ENCODE results near the gene TMEM106C.

Gene TMEM106C

GRCh38 chr12:48000878-48001504 is 37.6 kb downstream of the TMEM106C start:
- no peak for DNase-seq

DNA sequence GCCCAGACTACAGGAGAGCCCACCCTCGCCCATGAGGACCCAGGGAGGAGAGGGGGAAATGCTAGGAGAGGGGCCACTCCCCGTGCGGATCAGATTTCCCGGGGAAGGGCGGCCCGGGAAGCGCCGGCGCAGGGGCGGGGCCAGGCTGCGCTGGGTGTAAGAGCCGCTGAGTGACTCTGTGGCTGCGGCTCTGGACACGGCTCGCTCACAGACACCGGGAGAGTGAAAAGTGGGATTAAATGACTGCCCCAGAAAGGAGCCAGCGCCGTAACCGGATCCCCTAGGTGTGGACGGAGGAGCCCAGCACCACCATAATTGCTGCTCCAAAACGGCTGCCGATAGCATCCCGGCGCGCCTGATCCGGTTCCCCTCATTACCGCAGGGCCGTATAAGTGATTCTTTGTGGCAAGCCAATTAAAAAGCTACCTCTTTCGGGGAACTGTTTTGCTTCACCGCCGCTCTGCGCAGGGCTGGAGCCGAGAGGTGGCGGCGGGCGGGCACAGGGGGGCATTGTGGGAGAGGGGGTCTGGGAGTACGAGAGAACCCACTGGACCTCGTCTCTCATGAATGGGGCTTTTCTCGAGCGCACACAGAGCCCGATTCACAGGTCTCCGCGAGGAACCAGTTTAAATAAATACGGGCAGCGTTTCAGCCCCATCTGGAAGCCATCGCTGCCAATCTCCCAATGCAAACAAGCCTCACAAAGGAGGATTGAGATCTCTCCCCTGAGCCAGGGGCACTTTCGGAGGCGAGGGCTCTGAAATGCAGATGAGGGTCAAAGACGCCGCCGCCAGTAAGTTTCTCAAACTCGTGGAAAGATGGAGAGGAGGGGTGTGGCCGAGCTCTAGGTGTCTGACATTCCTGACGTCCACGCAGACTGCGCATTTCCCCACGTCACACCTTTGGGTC is 38.4 kb downstream of the TMEM106C start:
- no peak for DNase-seq

- no peak for DNase-seq
Measured at GRCh38 chr12:48002414-48002730, 39.0 kb downstream of the TMEM106C start.

- DNase-seq = no peak
Measured at GRCh38 chr12:48002773-48003218, 39.4 kb downstream of the TMEM106C start.

GRCh38 chr12:48003226-48004052 is 40.0 kb downstream of the TMEM106C start:
- DNase-seq = no peak

DNA sequence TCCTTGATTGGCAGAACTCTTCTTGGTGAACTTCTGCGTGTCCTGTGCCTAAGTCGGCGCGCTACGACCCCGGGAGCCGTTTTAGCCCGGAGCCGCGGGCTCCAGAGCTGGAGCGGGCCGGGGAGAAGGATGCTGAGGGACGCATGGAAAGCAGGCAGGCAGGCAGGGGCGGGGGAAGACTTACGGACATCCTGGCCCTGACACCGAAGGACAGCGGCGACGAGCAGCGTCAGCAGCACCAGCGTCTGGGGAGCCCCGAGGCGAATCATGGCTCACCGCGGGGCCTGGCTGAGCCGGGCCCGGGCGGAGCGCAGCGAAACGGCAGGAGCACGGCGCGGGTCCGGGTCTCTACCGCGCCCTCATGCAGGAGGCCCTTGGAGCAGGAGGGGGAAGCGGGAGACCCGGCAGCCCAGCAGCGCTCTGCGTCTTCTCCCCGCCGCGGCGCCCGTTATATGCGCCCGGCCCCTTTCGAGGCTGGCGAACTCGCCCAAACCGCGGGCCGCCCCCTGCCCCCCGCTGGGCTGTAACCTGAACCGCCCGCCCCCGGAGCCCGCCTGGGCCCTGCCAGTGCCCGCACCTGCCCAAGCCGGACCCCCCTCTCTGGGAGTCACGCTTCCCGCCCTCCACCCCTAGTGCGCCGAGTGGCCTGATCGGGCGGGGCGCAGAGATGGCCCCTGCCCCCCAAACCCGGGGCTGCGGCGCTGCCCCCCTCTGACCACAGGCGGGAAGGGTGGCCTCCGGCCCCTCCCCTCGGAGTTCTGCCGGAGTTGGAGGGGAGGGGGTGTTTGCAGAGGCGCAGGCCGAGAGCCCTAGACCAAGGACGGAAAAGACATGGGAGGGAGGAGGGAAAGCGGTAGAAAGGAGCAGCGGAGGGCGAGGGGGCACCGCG is 40.9 kb downstream of the TMEM106C start, which contains the start of gene COL2A1:
Gene COL2A1 (minus strand): TSS at position 424 of the 889 bp plus-strand sequence. CDS start 155 bp downstream, at position 269.
- peak in 1 of 2 donors; percentile 39 for DNase-seq

DNA sequence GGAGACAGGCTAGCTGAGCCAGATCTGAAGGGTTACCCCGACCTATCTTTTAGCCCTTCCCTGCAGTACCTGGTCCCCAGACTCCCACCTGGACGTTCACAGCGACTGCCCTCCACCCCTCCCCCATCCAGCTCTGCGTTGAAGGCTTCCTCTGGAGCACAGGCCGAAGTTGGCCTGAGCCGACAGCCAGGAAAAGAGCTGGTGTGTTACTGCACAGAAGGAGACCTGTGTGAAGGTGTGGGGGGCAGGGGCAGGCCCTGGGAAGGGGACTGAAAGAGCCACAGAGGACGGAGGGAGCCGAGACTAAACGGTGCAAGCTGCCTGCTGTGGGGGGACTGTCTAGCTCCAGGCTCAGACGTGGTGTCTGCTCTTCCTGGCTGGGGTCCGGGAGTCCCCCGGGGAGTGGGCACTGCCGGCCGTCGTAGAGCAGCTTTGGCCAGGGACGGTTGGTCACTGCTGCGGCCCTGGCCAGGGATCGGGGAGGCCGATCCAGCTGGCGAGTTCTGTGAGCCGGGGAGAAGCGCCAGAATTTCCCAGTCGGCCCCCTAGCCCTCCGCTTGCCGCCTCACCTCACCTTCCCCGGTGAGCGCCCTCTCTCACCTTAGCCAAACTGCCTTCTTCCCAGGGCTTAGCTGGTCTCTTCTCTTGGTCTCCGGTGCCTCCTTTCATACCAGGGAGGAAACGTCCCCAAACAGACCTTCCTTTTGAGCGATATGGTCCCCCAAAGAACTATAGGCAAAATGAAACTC is 41.8 kb downstream of the TMEM106C start:
- DNase-seq = no peak

- no peak for DNase-seq
Measured at GRCh38 chr12:48005750-48006021, 42.3 kb downstream of the TMEM106C start.

- no peak for DNase-seq
Measured at GRCh38 chr12:48007206-48007605, 43.8 kb downstream of the TMEM106C start.

DNA sequence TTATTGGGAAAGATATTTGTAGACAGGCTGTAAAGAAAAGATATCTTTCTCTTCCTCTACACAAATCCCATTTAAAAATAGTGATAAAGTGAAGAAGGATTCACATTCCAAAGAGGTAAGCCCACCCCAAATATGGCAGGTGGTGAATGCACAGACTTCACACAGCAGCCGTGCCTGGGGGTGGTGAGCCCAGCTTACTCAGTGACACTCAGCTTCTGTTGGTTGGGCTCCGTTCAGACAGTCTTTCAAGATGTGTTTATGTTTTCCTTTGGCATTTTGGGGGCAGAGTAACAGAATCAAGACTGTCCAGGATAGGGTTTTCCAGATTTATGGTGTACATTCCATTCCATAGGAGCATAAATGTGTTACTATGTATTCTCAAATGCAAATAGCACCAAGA is 45.0 kb downstream of the TMEM106C start:
- DNase-seq = no peak

DNA sequence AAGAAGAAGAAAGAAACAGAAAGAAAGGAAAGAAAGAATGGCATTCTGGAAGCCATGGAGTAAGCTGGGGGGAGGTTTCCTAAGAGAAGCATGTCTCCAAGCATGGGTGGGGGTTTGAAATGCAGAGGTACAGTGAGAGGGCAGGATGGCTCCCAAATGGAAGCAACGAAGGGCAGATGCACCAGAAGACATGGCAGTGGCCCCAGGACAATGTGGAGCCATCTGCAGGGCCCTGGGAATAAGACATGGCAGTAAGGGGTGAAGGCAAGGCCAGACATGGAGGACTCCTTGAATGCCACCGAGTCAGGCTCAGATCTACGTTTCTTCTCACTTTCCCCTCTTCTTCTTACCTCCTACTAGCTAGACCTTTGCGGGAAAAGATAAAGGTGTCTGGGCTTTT is 45.6 kb downstream of the TMEM106C start:
- no peak for DNase-seq

GRCh38 chr12:48009471-48009870 is 46.1 kb downstream of the TMEM106C start:
- DNase-seq = no peak

DNA sequence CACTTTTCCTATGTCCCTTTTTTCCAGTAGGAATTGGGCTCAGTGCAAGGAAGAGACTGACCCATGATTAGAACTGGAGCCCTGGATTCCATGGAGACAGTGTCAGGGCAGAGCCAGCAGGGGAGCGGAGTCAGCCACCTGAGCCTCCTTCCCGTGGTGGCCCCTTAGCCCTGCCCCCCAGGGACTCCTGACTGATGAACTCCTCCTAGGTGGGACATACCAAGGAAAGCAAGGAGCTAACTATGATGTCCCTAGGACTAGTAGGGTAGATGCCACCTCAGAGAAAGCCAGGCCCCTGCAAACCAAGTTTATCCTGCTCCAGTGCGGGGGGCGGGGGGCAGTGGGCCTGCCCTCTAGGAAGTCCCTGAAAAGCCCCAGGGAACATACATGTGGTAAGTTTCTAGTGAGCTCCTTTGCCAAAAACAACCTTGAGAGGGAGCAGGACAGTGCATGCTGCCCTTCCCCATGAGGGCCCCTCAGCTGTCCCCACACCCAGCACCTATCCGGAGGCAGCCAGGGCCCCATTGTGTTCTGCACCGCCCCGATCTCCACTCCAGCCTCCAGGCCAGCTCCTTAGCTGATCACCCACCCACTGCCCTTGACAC is 47.1 kb downstream of the TMEM106C start:
- DNase-seq = no peak

DNA sequence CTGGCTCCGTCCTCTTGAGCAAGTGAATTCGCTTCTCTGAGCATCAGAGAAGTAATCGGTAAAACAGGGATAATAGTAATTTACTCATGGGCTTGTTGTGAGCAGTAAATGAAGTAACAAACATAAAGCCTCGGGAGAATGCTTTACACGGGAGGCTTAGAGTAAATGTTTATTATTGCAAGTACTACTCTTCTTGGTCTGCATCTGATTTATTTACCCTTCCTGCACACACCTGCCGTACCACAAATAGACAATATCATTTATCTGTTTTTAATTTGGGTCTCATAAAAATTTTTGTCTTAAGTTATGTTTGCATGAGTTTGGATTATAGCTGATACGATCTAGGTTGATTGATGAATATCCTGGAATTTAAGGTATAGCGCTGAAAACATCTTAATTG is 48.7 kb downstream of the TMEM106C start:
- no peak for DNase-seq

- no peak for DNase-seq
Measured at GRCh38 chr12:48013287-48013686, 49.9 kb downstream of the TMEM106C start.

- no peak for DNase-seq
Measured at GRCh38 chr12:48015129-48015528, 51.7 kb downstream of the TMEM106C start.

DNA sequence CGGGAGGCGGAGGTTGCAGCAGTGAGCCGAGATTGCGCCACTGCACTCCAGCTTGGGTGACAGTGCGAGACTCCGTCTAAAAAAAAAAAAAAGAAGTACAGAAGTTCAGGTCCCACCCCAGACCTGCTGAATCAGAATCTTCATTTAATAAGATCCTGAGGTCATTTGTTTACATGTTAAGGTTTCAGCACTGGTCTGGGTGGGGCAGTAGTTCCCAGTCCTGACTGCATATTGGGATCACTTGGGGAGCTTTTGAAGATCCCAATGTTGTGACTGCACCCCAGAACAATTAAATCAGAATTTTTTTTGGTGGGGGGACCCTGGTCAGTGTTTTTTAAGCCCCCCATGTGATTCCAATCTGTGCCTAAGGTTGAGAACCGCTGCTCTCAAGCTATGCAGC is 52.6 kb downstream of the TMEM106C start:
- DNase-seq = no peak

- DNase-seq = no peak
Measured at GRCh38 chr12:48016373-48017020, 53.1 kb downstream of the TMEM106C start.

GRCh38 chr12:48017496-48017895 is 54.1 kb downstream of the TMEM106C start:
- no peak for DNase-seq

DNA sequence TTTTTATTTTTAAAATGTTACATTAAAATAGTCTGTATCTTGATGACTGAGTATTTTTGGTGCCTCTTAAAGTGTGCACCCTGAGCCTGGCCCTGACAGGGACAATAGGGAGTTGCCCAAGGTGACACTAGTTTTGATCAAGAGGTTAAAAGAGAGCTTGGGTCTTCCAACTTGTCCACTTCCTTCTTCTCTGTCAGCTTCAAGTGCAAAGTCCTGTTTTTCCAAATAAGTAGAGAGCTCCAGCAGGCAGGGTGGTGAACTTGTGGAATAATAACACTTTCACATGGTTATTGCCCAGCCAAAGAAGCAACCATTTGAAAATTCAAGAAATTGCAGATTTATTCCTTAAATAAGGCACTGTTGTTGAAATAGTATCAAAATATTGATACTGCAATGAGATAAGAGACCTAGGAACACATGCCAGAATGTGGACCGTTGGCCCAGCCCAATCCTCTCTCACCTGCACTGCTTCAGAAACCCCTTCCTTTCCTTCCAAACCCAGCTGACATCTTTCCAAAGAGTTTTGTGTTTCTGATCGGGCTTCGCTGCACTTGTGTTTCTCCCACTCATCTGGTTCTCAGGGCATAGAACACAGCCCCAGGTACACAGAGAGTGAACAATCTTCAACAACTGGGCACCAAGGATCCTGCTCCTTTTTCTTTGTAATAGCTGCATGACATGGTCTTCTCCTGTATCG is 54.7 kb downstream of the TMEM106C start:
- no peak for DNase-seq

Measured in stimulated activated CD4-positive, alpha-beta T cell treated with anti-CD3 and anti-CD28 coated beads, Interleukin-2, amount 100 ng/mL, for 48 hours (primary cell).